ENCODE results near the gene UNC93A.
"Not testable (repeated sequence)": the region's sequence is repeated elsewhere in the genome, so short reads cannot be mapped to it uniquely, and the experiment has no call there.

UNC93A gene

DNA sequence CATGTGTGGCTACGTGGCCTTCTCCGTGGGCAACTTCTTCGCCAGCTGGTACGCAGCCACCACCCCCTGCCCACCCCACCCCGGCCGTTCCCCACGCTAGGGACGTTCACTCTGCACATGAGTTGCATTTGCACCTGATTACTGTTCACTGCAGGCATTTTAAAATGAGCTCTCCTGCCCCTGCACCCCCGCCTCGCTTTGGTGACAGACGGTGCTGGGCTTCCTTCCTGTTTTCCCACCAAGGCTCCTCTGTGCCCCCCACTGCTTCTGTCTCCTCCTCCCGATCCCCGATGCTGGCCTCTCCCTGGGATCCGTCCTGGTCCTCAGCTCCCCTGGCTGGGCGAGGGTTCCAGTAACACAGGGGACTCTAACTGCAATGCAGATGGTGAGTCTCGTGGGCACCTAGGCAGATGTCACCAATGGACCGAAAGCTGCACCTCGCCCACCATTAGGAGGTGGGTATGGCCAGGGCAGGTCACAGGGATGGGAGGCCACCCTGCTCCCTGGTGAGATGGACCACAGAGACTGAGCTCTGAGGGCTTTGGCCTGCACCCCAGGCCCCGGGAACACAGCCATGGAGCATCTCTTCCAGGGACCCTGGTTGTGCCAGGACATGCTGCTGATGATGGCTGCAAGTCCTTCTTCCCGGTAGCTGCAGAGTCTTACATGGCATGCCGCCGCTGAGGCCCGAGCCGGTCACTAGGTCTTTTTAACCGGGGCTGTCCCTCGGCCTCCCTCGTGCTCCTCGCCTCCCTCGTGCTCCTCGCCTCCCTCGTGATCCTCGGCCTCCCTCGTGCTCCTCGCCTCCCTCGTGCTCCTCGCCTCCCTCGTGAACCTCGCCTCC is 3.8 kb downstream of the UNC93A start:
- FAIRE-seq, result no peak

DNA sequence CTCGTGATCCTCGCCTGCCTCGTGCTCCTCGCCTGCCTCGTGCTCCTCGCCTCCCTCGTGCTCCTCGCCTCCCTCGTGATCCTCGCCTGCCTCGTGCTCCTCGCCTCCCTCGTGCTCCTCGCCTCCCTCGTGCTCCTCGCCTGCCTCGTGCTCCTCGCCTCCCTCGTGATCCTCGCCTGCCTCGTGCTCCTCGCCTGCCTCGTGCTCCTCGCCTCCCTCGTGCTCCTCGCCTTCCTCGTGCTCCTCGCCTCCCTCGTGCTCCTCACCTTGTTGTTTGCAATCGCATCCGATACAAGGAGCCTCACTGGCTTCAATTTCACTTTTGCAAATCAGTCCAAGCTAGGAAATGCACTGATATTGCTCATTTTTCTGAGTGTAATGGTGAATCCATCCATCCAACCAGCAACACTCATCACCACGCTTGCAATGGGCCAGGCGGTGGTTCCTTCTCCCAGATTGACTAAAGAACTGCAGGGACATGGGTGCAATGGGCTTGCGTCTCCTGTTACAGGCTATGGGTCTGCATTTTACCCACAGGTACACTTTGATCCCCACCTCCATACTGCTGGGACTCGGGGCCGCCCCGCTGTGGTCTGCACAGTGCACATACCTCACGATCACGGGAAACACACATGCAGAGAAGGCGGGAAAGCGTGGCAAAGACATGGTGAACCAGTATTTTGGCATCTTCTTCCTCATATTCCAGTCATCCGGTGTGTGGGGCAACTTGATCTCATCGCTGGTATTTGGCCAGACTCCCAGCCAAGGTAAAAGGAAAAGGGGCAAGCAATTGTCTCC is 4.6 kb downstream of the UNC93A start:
- no peak for FAIRE-seq

DNA sequence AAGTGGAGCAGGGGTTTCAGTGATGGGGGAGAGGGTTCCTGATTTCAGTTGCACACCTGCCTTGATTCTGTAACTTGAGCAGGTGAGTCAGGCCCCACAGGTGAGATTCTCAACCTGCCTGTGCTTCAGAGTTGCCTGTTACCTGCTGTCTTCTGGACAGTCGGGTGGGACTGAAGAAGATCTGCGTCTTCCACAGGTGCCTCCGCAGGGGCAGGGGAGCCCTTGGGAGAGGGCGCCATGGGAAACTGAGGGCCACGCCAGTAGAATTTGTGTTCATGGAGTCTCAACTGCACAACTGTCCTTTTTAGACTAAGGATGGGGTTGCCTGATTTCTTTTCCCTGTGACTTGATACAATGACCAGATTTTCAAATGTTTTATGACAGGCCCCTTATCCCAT is 5.2 kb downstream of the UNC93A start:
- FAIRE-seq, result no peak

DNA sequence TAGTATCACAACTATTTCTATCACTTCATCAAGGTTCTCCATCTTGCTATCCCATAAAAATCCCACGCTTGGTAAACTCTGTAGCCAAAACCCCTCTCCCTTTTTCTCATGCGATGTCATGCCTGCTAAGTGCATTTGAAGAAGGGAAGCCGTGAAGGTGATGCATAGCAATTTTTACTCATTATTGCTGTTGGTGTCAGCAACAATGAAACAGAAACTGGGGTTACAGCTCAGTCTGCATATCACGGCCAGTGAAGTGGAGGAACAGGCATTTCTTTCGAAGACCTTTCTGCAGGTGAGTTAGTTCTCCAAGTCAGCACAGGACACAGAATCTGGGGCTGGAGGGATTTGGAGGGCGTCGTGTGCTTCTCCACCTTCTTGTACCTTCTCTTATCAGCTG is 5.8 kb downstream of the UNC93A start:
- FAIRE-seq, result no peak

DNA sequence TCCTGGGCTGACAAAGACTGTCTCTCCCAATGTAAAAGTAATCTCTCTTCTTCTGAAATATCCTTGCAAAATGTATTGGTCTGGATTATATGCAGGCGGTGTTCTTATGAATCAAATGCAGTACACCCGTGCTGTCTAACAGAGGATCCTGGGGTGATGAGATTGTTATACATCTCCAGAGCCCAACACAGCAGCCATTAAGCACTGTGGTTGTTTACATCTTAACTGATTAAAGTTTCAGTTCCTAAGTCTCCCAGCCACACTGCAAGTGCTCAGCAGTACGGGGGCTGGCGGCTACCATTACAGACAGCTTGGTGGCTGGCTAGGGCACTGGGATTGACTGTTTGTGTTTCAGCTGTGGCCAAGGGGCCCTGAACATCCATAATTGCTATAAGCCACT is 7.0 kb downstream of the UNC93A start:
- FAIRE-seq, result no peak

DNA sequence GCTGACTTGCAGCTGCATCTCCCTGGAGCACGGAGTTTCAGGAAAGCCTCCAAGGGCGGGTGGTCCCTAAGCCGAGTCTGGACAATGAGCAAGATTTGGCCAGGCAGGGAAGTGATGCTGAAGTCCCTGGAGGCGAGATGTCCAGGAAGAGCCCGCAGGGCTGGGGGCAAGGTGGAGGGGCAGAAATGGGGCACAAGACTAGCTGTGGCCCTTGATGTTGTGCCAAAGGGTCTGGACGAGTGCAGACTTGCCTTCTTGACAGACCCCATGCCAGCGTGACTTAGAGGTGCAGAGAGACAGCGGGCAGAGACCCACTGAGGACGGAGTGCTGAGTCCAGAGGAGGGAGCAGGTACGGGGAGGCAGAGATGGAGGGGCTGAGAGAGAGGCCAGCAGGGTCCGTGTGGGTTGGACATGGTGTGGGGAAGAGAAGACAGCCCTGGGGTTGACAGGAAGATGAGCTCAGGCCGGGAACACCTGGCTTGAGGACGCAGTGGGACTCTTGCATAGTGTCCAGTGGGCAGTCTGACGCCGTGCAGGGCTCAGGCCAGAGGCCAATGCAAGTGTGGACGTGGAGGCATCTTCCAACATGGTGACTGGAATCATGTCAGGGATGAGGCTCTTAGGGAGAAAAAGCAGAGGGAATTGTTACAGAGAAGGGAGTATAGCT is 8.7 kb downstream of the UNC93A start:
- no peak for FAIRE-seq

DNA sequence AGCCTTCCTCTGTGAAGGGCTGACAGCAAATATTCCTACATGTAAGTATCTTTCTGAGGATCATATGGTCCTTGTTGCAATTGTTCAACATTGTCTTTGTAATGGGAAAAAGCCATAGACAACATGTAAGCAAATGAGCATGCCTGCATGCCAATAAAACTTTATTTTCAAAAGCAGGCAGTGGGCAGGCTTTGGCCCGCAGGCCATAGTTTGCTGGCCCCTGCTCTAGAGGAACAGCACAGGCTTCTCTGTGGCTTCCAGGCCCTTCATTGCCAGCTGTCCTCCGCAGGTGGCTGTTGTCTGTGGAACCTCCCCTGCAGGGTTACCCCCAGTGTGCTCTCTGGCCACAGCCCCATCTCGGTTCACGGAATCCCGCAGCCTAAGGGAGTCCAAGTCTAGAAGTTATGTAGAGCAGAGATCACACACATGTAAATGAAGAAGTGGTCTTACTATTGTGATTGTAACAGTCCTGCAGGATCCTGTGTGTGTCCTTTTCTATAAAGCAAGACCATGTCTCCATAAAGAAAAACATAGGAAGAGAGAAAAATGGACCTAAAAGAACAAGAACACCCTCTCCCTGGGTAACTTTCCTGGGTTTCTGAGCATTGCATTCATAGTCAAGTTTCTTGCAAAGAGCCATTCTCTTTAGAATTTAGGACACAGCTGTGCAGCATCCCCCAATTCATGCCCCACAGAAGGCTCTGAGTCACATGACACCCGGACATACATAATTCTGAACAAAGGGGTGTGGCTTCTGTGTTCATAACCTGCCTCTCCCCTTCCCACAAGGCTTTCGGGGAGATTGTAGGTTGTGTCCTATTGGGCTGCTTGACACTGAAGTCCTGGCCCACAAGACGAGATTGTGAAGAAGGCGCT is 10.0 kb downstream of the UNC93A start:
- no peak for FAIRE-seq

DNA sequence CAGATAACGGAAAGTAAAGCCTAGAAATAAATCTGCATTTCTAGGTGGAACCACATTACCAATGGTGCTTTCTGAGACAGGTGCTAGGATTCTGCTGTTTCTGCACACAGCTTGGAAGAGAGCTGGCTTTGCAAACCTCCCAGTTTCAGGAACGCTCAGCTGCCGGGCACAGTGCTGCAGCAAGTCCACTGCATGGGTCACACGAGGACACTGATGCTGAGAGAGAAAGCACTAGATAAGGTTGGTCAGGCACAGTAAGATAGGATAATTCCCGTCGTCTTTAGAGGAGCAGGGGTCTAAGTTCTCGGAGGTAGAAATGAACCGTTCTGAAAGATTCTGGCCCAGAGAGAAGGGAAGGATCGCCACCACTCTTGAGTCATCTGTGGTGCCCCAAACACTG is 11.0 kb downstream of the UNC93A start:
- FAIRE-seq, result no peak

DNA sequence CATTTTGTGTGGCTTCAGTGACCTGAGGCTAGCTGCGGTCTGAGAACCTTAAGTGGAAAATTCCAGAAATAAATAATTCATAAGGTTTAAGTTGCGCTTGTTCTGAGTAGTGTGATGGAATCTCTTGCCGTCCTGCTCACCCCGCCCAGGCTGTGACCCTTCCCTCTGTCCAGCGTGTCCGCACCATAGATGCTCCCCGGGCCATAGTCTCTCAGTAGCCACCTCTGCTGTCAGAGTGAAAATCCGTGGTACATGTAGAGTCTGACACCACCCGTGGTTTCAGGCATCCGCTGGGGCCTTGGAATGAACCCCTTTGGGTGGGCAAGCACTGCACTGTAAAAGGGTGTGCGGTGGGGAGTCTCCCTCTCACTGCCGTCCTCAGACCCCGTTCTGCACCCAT is 11.7 kb downstream of the UNC93A start:
- no peak for FAIRE-seq

DNA sequence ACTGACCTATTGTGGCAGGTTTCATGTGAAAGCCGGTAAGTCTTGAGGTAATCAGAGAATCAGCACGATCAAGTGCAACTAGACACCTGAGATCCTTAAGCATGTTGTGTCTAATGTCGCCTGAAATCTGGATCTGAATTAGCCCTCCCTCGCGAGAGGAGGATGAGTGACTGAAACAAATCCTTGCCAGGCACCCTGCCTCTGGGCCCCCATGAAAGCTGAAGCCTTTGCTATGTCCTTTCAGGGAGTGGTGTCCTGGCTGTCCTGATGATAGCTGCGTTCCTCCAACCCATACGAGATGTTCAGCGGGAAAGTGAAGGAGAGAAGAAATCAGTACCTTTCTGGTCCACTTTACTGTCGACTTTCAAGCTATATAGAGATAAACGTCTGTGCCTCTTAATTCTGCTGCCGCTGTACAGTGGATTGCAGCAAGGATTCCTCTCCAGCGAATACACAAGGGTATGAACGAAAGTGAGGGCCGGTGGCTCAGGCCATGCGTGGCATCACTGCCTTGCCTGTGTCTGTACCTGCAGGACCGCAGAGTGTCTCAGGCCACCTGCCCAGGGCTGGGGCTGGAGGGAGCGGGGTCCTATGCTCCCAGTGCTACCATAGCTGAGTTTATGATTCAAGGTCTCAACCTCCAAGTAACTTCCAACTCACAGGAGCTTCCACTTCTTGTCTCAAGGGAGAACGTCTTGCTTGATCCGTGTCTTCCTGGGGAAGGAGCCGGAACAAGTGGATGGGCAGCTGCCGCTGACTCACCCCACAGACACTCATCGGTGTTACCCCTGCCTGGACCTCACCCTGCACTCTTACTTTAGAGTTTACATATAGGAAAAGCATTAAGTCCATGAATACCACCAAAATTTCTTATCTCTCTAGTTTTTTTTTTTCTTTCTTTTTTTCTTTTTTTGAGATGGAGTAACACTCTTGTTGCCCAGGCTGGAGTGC is 12.8 kb downstream of the UNC93A start:
- no peak for FAIRE-seq

DNA sequence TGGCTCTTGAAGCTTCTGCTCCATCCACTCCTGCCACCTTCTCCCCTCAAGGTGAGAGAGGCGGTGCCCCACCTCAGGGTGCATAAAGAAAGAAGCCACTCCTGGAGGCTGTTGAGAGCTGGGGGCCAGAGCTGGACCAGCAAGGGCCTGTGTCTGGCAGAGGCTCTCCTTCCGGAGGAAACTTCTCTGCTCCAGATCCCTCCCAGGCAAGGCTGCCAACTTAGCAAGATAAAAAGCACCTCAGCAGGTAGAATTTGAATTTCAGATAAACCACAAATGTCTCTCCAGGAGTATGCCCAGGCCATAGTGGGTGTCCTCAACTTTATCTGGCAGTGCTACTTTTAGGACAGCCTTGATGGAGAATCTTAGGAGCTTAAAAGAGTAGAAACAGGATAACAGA is 13.8 kb downstream of the UNC93A start:
- no peak for FAIRE-seq

DNA sequence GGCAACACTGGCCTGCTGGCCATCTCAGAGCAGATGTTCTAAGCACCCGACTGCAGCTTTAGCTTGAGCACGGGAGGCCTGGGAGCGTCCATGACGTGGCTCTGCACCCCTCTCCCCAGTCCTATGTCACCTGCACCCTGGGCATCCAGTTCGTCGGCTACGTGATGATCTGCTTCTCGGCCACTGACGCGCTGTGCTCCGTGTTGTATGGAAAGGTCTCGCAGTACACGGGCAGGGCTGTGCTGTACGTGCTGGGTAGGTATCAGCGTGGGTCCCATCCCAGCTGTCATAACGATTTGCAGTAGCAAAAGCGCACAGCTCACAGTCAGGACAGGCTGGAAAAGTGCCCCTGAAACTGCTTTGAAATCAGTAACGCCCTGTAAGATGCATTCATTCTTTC is 14.7 kb downstream of the UNC93A start:
- FAIRE-seq, result no peak

DNA sequence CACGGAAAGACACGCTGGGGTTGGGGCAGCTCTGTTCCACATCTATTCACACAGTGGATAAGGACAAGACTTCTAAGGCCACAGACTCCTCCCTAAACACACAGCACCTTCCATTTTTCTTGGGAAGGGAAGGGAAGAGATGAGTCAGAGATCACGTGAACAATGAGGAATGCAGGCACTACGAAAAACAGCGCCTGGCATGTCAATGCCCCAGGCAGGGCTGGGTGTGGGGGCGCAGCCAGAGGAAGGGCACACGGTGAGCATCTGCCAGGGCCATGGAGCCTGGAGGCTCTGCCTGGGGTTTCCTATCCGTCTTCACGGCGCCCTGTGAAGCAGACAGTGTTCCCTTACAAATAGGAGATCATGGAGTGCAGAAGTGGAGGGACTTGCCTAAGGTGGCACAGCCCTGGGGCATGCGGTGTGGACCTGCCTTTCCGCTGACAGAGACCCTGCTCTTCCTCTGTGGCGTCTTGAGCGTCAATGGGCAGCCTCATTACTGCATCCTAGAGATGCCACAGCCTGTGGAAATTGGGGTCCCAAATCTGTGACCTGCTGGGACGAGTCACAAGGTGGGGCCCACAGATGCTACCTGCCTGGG is 15.4 kb downstream of the UNC93A start:
- no peak for FAIRE-seq

DNA sequence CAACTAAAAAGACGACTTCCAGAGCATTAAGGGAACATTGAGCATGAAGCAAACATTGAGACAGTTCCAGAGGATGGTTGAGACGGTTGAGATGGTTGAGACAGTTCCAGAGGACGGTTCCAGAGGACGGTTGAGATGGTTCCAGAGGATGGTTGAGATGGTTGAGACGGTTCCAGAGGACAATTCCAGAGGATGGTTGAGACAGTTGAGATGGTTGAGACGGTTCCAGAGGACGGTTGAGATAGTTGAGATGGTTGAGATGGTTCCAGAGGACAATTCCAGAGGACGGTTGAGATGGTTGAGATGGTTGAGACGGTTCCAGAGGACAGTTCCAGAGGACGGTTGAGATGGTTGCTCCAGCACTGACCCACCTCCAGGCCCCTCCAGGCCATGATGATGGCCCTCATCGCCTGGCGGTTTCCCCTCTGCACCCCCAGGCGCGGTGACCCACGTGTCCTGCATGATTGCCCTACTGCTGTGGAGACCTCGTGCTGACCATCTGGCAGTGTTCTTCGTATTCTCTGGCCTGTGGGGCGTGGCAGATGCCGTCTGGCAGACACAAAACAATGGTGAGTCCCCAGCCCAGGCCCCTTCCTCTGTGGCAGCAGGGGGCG is 16.3 kb downstream of the UNC93A start:
- FAIRE-seq, result no peak

DNA sequence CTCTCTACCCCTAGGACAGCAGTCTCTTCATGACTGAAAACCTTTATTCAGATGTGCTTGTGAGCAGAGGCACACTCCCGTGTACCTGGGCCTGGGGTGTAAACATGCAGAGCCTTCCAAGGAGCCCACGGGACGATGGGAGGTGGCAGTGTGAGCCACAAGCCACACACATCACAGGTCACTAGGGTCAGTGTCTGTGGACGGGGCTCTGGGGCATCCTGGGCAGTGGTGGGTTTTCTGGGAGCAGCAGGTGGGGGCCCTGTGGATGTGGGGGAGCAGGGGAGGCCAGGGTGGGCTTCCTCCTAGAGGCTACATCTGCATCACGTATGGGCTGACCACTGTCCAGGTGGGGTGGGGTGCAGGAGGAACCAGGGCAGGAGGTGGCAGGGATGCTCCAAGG is 17.1 kb downstream of the UNC93A start:
- no peak for FAIRE-seq

DNA sequence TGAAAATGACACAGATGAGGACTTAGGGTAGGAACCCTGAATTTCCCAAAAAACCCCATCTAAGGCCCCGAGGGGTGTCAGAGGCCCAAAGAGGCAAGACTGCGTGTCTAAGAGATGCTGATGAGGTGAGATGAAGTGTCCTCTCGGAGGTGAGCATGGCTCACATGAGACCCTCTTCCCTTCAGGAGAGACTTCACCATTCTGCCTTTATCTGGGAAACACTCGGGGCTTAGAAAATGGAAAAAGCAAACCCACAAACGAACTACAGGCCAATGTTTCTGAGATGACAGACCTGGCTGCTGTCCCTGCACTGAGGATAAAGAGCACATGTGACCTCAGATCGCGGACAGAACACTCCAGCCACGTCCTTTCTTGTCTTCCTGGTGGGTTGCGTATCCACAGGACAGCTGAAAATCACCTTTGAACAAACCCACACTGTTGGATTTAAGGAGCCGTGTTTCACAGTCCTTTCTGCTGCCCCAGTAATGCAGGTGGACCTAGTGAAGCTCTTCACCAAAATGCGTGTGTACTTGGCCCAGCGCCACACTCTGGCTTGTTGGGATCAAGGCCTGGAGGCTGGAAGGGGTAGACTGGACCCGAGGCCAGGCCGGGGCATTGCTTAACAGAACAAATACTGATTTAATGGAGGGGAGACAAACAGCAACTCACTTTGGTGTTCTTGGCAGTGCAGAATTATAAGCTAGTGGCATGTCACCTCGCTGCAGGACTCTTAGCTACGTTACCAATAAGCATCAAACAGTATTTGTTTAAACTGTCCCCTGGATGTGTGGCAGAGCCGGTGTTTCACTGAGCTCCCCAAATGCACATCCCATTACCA is 18.5 kb downstream of the UNC93A start:
- not testable (repeated sequence) for FAIRE-seq

DNA sequence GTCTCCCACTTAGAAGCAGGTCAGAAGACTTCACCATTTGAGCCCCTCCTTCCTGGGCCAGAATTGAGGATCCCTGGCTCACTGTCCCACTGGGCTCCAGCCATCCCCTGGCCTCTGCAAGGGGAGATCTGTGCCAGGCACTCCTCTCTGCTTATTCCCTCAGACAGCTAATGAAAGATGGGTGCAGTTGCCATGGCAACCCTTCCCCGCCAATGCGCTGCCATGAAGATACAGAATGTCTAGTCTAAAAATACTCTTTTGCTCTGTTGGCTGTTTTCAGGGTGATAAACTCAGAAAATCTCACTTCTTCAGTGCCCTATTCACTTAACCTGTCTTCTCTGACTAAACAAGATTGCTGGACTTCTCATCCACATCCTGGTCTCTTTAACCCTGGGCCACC is 20.2 kb downstream of the UNC93A start:
- FAIRE-seq, result no peak

DNA sequence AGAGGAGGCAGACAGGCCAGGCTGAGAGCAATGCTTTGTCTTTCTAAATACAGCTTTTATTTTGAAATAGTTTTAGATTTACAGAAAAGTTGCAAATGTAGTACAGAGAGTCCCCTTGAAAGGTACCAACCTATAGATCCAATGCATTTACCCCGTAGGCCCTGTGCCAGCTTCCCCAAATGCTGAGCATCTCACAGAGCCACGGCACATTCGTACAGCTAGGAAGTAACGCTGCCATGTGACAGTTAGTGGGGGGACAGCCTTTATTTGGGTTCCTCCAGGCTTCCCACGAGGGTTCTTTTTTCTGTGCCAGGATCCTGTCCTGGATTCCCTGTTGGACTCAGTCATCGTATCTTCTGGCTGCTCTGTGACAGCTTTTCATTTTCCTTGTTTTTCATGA is 20.6 kb downstream of the UNC93A start:
- not testable (repeated sequence) for FAIRE-seq

DNA sequence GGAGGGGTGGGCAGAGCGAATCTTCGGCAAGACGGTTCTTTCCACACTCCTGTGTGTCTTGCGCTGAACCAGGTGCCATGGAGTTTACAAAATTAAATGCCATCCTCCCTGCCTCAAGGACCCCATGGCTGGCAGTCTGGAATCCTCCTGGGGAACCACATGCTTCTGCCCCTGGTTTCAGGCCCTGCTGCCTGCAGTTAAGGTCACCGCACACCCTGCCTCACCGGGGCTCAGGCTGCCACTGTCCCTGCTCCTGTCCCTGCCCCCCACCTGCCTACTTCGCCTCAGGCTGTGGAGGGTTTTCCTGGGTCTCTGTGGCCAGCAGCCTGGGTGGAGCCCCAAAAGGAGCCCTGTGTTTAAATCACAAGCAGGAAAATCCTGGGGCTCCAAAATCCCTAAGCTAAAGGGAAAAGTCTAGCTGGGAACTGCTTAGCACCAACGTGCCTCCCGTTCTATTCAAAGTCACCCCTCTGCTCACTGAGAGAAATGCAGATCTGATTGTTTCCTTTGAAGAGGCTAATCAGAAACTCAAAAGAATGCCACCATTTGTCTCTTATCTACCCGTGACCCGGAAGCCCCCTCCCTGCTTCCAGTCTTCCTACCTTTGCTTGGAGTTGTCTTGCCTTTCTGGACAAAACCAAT is 23.2 kb downstream of the UNC93A start:
- FAIRE-seq, result no peak
